ENCODE results near the gene LYSMD3. TPM values are rescaled to one million over a fixed set of nuclear protein-coding genes. Genes with fewer than 3 reads are reported as not detected.

LYSMD3 gene
- total RNA-seq, 1 donor = 5.9 TPM

GRCh38 chr5:90484540-90484939 lies 44.8 kb downstream of the LYSMD3 start:
- no peak for DNase-seq (ENCODE audit: low read depth in 2 of 3, low spot score in 2 of 3)

- no peak for DNase-seq (ENCODE audit: low read depth in 2 of 3, low spot score in 2 of 3)
These were observed 46.2 kb downstream of the LYSMD3 start for GRCh38 chr5:90483206-90483605.

DNA sequence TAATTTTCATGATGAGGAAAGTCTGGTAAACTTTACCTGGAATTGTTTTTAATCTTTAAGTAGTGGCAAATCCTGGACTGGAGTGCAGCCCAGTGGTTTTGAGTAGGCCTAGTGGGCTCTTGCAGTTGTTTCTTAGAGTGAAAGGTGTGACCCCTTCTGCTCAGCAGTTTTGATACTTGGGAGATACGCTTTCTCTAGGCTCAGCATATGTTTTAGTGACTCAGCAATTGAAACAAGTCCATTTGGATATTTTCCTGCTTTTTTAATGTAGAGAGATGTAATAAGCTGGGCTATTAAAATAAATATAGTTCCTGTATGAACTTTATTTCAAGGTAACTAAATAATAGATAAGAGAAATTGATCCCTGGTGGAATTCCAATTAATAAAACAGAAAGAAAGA lies 48.7 kb downstream of the LYSMD3 start:
- no peak for DNase-seq (ENCODE audit: low read depth in 2 of 3, low spot score in 2 of 3)

GRCh38 chr5:90479611-90480385 lies 49.6 kb downstream of the LYSMD3 start:
- DNase-seq (ENCODE audit: low read depth in 2 of 3, low spot score in 2 of 3) = no peak

DNA sequence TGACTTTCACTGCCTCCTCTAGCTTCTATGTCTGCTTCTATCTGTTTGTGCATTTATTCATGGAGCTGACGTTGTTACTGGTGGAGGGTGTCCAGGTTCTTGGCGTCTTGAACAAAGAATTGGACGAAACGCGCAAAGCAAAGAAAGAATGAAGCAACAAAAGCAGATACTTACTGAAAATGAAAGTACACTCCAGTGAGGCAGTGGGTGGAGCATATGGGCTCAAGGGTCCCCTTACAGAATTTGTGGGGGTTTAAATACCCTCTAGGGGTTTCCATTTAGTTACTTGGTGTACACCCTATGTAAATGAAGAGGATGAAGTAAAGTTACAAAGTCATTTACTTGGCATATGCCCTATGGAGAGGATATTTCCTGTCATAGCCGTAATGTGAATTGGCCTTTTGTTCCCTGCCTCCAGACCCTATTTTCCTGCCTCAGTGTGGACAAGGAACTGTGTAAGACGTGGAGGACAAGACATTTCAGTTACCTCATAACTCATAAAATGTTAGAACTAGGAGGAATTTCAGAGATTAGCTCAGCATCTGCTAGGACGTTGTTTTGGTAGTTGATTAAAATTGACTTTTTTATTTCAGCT lies 51.7 kb downstream of the LYSMD3 start:
- DNase-seq (ENCODE audit: low read depth in 2 of 3, low spot score in 2 of 3) = no peak

DNA sequence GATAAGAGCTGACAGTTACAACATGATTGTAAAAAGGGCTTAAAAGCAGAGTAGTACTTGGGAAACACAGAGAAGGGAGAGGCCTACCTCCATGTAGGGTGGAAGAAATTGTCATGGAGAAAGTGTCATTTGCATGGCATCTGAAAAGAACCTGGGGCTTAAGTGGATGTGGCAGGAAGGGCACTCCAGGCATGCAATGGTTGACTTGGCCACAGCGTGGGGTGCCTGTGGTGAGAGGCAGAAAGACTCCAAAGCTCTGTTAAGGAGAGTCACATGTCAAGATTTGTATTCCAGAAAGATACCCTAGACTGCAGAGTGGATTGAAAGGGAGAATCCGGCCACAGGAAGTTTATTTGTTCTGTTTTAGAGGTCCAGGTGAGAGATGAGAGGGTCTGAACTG lies 52.3 kb downstream of the LYSMD3 start:
- DNase-seq (ENCODE audit: low read depth in 2 of 3, low spot score in 2 of 3) = no peak

GRCh38 chr5:90476391-90476790 lies 53.0 kb downstream of the LYSMD3 start:
- DNase-seq (ENCODE audit: low read depth in 2 of 3, low spot score in 2 of 3) = no peak

DNA sequence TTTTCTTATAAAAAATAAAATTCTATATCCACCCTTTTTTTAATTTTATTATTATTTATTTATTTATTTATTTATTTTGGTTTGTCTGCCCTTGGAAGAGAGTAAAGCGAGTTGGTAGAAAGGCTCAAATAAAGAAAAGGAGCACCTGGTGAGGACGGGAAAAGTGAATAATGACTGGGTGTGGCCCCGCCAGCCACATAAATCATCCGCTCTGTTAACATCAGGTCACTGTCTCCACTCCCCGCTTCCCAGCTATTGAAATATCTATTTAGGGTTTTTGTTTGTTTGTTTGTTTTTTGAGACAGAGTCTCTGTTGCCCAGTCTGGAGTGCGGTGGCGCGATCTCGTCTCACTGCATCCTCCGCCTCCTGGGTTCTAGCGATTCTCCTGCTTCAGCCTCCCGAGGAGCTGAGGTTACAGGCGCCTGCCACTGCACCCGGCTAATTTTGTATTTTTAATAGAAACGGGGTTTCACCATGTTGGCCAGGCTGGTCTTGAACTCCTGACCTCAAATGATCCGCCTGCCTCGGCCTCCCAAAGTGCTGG lies 53.9 kb downstream of the LYSMD3 start:
- DNase-seq (ENCODE audit: low read depth in 2 of 3, low spot score in 2 of 3) = no peak

DNA sequence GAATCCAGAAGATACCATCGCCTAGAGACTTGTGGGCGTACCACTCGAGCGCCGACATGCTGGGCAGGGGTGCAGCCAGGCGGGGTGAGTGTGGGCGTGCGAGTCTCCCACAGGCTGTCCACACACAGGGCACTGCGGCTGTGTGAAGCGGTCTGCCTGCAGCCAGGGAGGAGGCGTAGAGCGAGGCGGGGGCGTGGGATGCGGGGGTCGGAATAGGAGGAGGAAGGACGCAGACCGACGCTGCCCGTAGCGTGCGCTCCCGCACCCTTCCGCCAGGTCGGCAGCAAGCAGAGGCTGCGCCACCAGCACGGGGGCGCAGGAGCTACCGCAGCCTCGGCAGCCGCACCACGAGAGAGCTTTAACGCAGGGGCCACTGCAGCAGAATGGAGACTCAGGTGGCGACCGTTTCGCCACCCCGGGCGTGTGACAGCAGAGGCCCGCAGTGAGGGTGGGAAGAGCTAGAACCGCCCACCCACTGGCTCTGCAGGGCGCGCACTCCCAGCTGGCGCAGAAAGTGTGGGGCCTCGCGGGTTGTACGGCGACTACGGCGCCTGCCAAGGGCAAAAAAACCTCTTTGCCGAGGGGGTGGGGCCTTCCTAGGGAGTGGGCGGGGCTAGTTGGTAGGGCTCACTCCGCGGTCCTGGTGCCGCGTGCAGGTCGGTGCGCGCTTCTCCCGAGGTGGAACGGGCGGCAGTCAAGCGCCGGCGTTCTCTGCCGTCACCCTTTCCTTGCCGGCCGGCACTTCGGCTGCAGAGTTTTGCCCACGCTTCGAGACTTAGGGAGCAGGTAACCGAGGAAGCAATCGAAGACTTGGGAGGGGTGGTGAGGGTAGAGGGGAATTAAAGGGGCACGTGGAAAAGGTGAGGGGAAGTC lies 54.9 kb downstream of the LYSMD3 start, which contains the start of the genes MBLAC2 and POLR3G:
Gene MBLAC2 (minus strand): TSS at position 537 of the 873 bp plus-strand sequence. CDS start 479 bp downstream, at position 58.
Gene POLR3G (plus strand): TSS at position 630 of the 873 bp plus-strand sequence. CDS start 10,704 bp downstream, outside the sequence.
- DNase-seq (ENCODE audit: low read depth in 2 of 3, low spot score in 2 of 3) = peak; percentile 86 to 92 (median 90)

DNA sequence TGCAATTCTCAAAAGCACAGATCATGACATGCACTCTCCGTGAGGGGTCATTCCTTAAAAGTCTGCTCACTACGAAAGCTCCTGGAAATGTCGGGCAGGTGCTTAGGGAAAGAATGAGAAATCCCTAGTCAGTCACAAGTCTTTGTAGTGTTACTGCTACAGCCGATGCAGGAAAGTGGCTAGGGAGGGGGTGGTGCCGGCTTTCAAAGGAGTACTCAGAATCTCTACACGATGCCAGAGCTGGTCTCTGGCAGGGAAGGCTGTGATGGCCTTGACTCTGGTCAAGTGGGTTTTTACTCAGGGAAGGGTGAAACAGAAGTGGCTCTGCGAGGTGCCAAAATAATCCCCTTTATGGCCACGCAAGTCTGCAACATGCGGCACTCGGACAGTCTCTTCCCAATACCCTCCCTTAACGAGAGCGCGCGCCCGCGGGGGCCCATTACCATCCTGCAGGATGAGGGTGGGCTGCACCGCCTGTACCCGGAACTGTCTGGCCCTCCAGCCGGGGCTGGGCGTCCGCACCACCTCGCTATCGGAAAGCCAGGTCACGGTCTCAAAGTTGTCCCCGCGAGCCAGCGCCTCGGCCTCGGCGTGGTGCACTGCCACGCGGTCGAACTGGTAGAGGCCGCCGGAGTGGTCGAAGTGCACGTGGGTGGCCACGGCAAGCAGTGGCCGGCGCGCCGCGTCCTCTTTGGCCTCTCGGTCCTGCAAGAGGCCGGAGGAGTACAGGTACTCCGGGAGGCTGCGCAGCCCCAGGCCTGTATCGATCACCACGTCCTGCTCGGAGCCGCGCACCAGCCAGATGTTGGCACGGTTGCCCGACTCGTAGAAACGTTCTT lies 55.8 kb downstream of the LYSMD3 start:
- DNase-seq (ENCODE audit: low read depth in 2 of 3, low spot score in 2 of 3) = peak in 2 of 3 donors; percentile 10 to 26

DNA sequence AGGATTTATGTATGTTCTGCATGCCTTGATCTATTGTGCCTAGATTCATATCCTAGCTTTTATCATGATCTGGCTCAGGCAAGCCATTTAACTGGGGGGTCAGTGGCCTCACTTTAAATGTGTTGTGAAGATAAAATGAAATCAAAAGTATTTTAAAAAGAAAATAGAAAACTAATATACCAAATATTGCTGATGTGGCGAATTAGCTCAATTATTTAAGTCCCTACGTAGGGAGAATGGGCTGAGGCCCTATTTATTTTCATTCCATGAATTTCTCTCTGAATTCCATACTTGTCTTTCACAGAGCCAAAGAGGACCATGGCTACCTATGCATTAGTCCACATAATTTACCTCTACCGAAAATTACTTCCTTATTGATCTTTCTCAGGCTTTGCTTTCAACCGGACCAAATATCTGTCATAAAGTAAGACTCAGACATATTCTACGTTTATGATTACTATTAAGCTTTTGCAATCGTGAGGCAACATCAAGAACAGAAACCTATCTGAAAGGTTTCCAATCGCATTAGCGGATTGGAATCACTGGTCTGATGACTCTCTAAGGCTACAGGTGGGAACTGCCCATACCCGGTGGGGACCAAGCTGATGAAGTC lies 56.5 kb downstream of the LYSMD3 start:
- no peak for DNase-seq (ENCODE audit: low read depth in 2 of 3, low spot score in 2 of 3)

Other genes starting within 250 kb of the LYSMD3 start
- 0.54 TPM for gene CETN3, start 119.8 kb downstream of the LYSMD3 start, total RNA-seq
- 12.9 TPM for gene MBLAC2, start 54.8 kb downstream of the LYSMD3 start, total RNA-seq
- gene POLR3G, start 54.7 kb downstream of the LYSMD3 start, total RNA-seq = 1.9 TPM
- gene ADGRV1, start 29.2 kb upstream of the LYSMD3 start, total RNA-seq = 0.27 TPM